A549 treated with Hydrocortisone at 1 μM for 4 hours (cell line): Measurements from ENCODE around the gene C20orf141. TPM values are rescaled to one million over a fixed set of nuclear protein-coding genes. Genes with fewer than 3 reads are reported as not detected.

Experiments
- total RNA-seq: library from RNA; stranded (reverse); fragments of 200-300 nt; extraction: Qiagen RNA extraction; gene quantifications from 5 replicates; pipeline ENCODE4 v1.2.3, GENCODE V29; 2022

C20orf141 gene, protein sequence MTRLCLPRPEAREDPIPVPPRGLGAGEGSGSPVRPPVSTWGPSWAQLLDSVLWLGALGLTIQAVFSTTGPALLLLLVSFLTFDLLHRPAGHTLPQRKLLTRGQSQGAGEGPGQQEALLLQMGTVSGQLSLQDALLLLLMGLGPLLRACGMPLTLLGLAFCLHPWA
- total RNA-seq: 0.28 to 0.69 TPM (median 0.53 TPM) in 5 replicates

DNA sequence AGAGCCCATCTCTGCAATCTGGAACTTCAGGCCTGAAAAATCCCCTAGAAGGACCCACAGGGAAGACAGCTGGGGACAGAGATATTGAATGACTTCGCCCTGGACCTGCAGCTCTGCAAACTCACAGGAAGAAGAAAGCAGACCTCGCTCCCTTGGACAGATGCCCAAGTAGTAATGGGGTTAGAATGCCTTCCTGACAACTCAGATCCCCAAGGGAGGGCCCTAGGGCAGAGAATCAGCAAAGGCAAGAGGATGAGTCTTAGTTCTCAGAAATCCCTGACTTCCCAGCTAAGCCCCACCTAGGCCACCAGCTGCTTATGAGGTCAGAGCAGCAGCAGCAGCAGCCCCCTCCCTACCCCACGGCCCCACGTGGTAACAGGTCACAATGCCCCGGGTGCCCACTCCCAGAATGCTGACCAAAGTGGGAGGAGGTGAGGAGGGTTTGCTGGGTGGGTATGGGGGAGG is at the start of gene C20orf141:
Gene C20orf141 (plus strand): TSS at position 401 of the 465 bp plus-strand sequence. CDS start 198 bp downstream, outside the sequence.

DNA sequence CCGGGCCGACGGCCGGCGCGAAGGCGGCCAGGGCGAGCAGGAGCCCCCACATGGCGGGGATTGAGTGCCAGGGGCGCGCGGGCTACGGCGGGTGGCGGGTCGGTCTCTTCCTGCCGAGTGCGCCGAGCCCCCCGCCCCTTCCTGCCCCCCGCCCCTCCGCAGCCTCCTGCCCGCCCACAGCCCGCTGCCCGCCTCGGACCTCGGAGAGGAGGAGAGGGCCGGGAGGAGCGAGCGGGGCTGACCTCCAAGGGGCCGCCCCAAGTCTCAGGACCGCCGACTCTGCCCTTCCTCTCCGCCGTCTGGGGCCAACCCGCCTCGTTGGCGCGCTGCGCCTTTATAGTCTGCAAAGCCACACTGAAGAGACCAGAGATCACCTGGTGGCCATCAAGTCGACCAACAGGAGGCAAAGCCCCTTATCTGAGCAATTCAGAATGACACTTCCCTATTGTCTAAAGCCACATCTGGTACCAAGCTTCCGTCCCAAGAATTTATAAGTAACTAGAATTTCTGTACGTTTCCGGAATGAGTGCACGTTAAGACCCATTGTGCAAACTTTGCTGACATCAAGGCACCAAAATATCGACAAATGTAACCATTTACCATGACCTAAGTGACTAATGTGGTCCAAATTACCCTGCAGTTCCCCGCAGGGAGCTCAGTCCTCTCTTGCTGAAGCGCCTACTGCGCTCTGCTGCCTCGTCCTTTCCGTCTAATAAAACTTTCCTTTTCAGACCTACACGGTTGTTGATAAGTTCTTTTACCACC is 14.1 kb upstream of the C20orf141 start, which contains the start of gene CPXM1:
Gene CPXM1 (minus strand): TSS at position 107 of the 765 bp plus-strand sequence. CDS start 55 bp downstream, at position 52.

DNA sequence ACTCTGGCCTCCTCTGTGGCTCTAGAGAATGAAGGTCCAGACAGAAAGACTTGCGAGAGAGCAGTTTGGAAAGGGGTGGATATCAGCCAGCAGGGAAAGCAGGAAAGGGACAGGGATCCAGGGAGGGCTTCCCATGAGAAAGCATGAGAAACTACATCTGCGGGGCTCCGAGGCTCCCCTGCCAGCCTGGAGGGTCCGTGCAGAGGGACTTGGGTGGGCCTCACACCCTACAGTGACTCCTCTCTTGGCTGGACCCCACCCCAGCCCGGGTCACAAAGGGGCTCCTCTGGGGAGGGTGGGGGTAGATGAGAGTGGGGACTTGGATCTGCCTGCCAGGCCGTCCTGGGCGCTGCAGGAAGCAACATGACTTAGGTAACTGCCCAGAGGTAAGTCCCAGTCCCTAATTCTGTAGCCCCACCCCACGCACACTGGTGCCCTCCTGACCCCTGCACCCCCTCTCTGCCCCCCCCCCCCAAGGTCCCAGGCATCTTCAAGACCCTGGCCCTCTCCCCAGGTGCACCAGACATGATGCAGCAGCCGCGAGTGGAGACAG is 1.3 kb downstream of the C20orf141 start, which contains the start of gene TMEM239:
Gene TMEM239 (plus strand): TSS at position 335 of the 553 bp plus-strand sequence. CDS start 191 bp downstream, at position 526.

DNA sequence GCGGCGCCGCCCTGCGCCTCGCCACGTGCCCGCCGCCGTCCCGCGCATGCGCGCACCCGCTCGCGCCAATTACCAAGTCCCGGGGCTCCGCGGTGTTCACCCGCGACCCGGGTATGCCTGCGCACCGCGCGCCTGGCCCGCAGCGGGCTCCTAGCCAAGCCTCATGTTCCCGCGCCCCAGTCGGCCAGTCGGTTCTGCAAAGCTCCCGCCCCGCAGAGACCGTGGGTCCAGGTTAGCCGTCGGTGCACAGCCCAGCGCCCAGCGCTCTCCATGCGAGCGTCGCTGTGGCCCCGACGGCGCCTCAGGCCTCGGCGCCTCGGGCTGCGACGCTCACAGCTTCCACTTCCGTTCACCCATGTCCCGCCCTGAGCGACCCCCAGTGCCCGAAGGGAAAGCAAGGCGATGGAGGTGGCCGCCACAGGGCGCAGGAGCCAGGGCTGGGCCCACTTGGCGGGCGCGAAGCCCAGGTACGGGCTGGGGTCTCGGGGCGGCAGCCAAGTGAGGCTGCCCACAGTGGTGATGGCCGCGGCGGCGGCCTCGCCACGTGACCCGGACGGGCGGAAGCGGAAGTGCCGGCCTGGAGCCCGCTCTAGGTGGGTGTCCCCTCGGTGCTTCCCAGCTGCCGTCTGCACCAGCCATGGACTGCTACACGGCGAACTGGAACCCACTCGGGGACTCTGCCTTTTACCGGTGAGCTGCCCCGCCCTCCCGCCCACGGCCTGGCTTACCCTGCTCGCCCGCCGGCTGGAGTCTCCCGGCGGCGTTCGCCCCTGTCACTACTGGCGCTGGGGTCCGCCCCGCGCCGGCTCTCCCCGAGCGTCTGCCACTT is 25.6 kb downstream of the C20orf141 start, which contains the start of the genes PCED1A and VPS16:
Gene PCED1A (minus strand): TSS at position 518 of the 829 bp plus-strand sequence. CDS start 743 bp downstream, outside the sequence.
Gene VPS16 (plus strand): TSS at position 608 of the 829 bp plus-strand sequence. CDS start 30 bp downstream, at position 638.

Other genes with a start within 250 kb of the C20orf141 start
- 545 to 647 TPM (median 584 TPM) in 5 replicates for gene NOP56, start 162.4 kb upstream of the C20orf141 start, total RNA-seq
- gene IDH3B, start 150.8 kb upstream of the C20orf141 start, total RNA-seq: 127 to 136 TPM (median 133 TPM) in 5 replicates
- gene EBF4, start 122.2 kb upstream of the C20orf141 start, total RNA-seq: 2.2 to 5.1 TPM (median 2.7 TPM) in 5 replicates
- 0.06 TPM in 1 of 5 replicates, not detected in the others for gene CPXM1, start 14.4 kb upstream of the C20orf141 start, total RNA-seq
- 0.03 to 0.07 TPM in 2 of 5 replicates, not detected in the others for gene TMEM239, start 1.4 kb downstream of the C20orf141 start, total RNA-seq
- gene PCED1A, start 25.7 kb downstream of the C20orf141 start, total RNA-seq: 19.7 to 28.2 TPM (median 26.6 TPM) in 5 replicates
- gene VPS16, start 25.8 kb downstream of the C20orf141 start, total RNA-seq: 27.3 to 34.0 TPM (median 32.0 TPM) in 5 replicates
- 31.3 to 43.9 TPM (median 37.7 TPM) in 5 replicates for gene PTPRA, start 58.5 kb downstream of the C20orf141 start, total RNA-seq
- gene GNRH2, start 228.6 kb downstream of the C20orf141 start, total RNA-seq: 0.16 to 0.34 TPM (median 0.27 TPM) in 4 of 5 replicates, not detected in the other
- 102 to 153 TPM (median 148 TPM) in 5 replicates for gene MRPS26, start 231.1 kb downstream of the C20orf141 start, total RNA-seq